Mammary epithelial cell (primary cell): ENCODE results near the gene BIRC6.

Experiments used
- EZH2 ChIP-seq: IDR thresholded peaks from 2 replicates; pipeline ENCODE4 v1.6.1; 2012; ENCODE audit warnings: low read length, inconsistent platforms, borderline replicate concordance
- TF ChIP-seq, protein P1 (sequence below), 2 donors: IDR thresholded peaks in 1 of 2; conservative IDR thresholded peaks in 1 of 2; 2 replicates each; pipeline ENCODE4 v1.5.1; 2011 to 2012; ENCODE audit warnings: inconsistent platforms in 2 of 2, low read length in 2 of 2, mild to moderate bottlenecking in 2 of 2, control low read depth in 1 of 2, low read depth in 1 of 2; ENCODE audit not compliant: insufficient read depth in 1 of 2; ENCODE audit errors: extremely low read depth in 1 of 2

DNA sequence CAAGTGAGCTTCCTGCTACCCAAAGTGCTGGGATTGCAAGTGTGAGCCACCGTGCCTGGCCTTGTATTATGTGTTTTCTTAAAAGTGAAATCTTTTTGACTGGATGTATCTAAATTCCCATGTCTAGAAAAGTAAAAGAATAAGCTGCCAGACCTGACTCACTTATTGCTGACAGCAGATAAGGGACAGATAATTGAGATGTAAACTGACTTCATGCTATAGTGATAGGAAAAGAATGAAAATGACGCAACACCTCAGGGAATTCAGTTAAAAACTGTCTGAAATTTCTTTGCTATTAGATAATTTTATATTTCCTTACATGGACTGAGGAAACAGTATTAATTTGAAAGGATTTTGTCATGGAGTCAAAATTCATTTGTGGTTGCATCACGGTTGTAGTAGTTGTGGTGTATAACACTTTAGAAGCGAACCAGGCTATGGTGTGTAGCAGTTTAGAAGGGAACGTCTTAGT, 290.4 kb downstream of the BIRC6 start:
- TF ChIP-seq, protein P1, sequence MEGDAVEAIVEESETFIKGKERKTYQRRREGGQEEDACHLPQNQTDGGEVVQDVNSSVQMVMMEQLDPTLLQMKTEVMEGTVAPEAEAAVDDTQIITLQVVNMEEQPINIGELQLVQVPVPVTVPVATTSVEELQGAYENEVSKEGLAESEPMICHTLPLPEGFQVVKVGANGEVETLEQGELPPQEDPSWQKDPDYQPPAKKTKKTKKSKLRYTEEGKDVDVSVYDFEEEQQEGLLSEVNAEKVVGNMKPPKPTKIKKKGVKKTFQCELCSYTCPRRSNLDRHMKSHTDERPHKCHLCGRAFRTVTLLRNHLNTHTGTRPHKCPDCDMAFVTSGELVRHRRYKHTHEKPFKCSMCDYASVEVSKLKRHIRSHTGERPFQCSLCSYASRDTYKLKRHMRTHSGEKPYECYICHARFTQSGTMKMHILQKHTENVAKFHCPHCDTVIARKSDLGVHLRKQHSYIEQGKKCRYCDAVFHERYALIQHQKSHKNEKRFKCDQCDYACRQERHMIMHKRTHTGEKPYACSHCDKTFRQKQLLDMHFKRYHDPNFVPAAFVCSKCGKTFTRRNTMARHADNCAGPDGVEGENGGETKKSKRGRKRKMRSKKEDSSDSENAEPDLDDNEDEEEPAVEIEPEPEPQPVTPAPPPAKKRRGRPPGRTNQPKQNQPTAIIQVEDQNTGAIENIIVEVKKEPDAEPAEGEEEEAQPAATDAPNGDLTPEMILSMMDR (conservative IDR thresholded peaks at IDR 0.05 in 1 of 2, IDR thresholded peaks at IDR 0.05 in 1 of 2; ENCODE audit: extremely low read depth in 1 of 2, insufficient read depth in 1 of 2, low read depth in 1 of 2, low read length in 2 of 2), result no peak
- no peak for TF ChIP-seq EZH2
